ENCODE results near the gene TIMP3.

DNA sequence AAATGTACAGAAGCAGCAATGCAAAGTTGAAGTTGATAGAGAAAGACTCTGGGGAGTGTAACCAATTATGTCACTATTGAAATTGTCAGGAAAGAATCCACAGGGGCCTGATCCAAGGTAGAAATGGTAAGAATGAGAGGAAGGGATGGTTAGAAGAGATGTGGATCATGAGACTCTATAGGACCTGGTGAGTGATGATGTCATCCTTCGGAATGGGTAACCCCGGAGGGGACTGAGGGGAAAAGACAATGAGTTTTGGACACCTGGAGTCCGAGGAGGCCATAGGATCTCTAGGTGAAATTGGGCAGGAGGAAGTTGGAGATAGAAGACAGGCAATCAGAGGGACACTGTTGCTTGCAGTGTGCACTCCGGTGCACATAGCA lies 6.3 kb upstream of the TIMP3 start:
- TF ChIP-seq, protein P1, sequence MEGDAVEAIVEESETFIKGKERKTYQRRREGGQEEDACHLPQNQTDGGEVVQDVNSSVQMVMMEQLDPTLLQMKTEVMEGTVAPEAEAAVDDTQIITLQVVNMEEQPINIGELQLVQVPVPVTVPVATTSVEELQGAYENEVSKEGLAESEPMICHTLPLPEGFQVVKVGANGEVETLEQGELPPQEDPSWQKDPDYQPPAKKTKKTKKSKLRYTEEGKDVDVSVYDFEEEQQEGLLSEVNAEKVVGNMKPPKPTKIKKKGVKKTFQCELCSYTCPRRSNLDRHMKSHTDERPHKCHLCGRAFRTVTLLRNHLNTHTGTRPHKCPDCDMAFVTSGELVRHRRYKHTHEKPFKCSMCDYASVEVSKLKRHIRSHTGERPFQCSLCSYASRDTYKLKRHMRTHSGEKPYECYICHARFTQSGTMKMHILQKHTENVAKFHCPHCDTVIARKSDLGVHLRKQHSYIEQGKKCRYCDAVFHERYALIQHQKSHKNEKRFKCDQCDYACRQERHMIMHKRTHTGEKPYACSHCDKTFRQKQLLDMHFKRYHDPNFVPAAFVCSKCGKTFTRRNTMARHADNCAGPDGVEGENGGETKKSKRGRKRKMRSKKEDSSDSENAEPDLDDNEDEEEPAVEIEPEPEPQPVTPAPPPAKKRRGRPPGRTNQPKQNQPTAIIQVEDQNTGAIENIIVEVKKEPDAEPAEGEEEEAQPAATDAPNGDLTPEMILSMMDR (IDR thresholded peaks at IDR 0.05), result no peak
- no peak for TF ChIP-seq EZH2 (IDR thresholded peaks at IDR 0.05; ENCODE audit: borderline replicate concordance, insufficient read depth, low read depth, low read length, poor library complexity, severe bottlenecking)

Measured in B cell (primary cell).